Activated effector memory CD4-positive, alpha-beta T cell treated with anti-CD3 and anti-CD28 coated beads, Interleukin-2, amount 50 U/mL, for 16 hours (primary cell): ENCODE measurements around the gene FGF8.

ENCODE experiments used
- DNase-seq: peaks from one replicate; pipeline ENCODE4 v3.0.0-alpha.2; 2020

Gene FGF8

GRCh38 chr10:101768791-101769170 lies 7.1 kb downstream of the FGF8 start:
- DNase-seq = no peak

- DNase-seq = no peak
These were observed 7.7 kb downstream of the FGF8 start for GRCh38 chr10:101767966-101768790.

GRCh38 chr10:101767600-101767945 lies 8.3 kb downstream of the FGF8 start:
- no peak for DNase-seq

GRCh38 chr10:101766753-101767599 lies 8.9 kb downstream of the FGF8 start:
- DNase-seq = no peak

GRCh38 chr10:101766306-101766705 lies 9.6 kb downstream of the FGF8 start:
- no peak for DNase-seq

GRCh38 chr10:101763141-101763846 lies 12.6 kb downstream of the FGF8 start:
- no peak for DNase-seq

- DNase-seq = no peak
These were observed 13.2 kb downstream of the FGF8 start for GRCh38 chr10:101762736-101763135.

GRCh38 chr10:101761226-101761625 lies 14.7 kb downstream of the FGF8 start:
- DNase-seq = no peak

- DNase-seq = no peak
These were observed 15.4 kb downstream of the FGF8 start for GRCh38 chr10:101760510-101760909.

- no peak for DNase-seq
These were observed 16.3 kb downstream of the FGF8 start for GRCh38 chr10:101759309-101760247.

- no peak for DNase-seq
These were observed 17.1 kb downstream of the FGF8 start for GRCh38 chr10:101758858-101759257.

- DNase-seq = no peak
These were observed 23.7 kb downstream of the FGF8 start for GRCh38 chr10:101752241-101752640.

GRCh38 chr10:101749047-101750016 lies 26.6 kb downstream of the FGF8 start:
- no peak for DNase-seq

- no peak for DNase-seq
These were observed 27.4 kb downstream of the FGF8 start for GRCh38 chr10:101748496-101748895.

GRCh38 chr10:101745074-101745696 lies 30.7 kb downstream of the FGF8 start:
- DNase-seq = no peak

- DNase-seq = no peak
These were observed 31.6 kb downstream of the FGF8 start for GRCh38 chr10:101744267-101744666.

- DNase-seq = no peak
These were observed 34.0 kb downstream of the FGF8 start for GRCh38 chr10:101741938-101742337.

GRCh38 chr10:101736666-101737065 lies 39.2 kb downstream of the FGF8 start:
- no peak for DNase-seq

- no peak for DNase-seq
These were observed 43.8 kb downstream of the FGF8 start for GRCh38 chr10:101732096-101732495.

- DNase-seq = no peak
These were observed 49.9 kb downstream of the FGF8 start for GRCh38 chr10:101726115-101726387.
